SU-DHL-6 (cell line): Measurements from ENCODE around the gene PIPOX.

ENCODE experiments used
- H2AFZ ChIP-seq: fragments of 200-600 bp; sonication (generic); 2 replicates; pipeline ENCODE4 v1.6.1; 2014; ENCODE audit warnings: low read depth, mild to moderate bottlenecking, moderate library complexity, mixed read lengths, antibody characterized with exemption, low read length; ENCODE audit not compliant: severe bottlenecking
- H3F3A ChIP-seq: fragments of 200-600 bp; shearing (Covaris generic); 2 replicates; pipeline ENCODE4 v1.6.0; 2016; ENCODE audit warnings: antibody characterized with exemption, mild to moderate bottlenecking; ENCODE audit not compliant: insufficient read depth
- H3K27ac ChIP-seq: fragments of 200-600 bp; sonication (generic); 2 replicates; pipeline ENCODE4 v1.5.1; 2016; ENCODE audit warnings: low read depth, mild to moderate bottlenecking, low read length, moderate library complexity, mixed read lengths
- H3K27me3 ChIP-seq: fragments of 200-600 bp; sonication (generic), shearing (Covaris generic); 2 replicates; pipeline ENCODE4 v1.6.0; 2014; ENCODE audit warnings: mild to moderate bottlenecking, low read length
- H3K36me3 ChIP-seq: fragments of 200-600 bp; sonication (generic); 2 replicates; pipeline ENCODE4 v1.6.1; 2014; ENCODE audit warnings: mild to moderate bottlenecking, low read length, mixed read lengths
- H3K4me2 ChIP-seq: fragments of 300-600, 200-600 bp; shearing (Covaris generic), sonication (generic); 2 replicates; pipeline ENCODE4 v1.6.0; 2014; ENCODE audit warnings: low read length, low read depth, mild to moderate bottlenecking; ENCODE audit not compliant: poor library complexity, severe bottlenecking
- H3K4me3 ChIP-seq: fragments of 200-600 bp; sonication (generic); 2 replicates; pipeline ENCODE4 v1.5.1; 2014; ENCODE audit warnings: antibody characterized with exemption, low read length, mild to moderate bottlenecking, mixed read lengths; ENCODE audit not compliant: insufficient read depth, poor library complexity, severe bottlenecking
- H3K79me2 ChIP-seq: fragments of 200-600 bp; sonication (generic); 2 replicates; pipeline ENCODE4 v1.6.1; 2014; ENCODE audit warnings: mild to moderate bottlenecking, low read length, moderate library complexity; ENCODE audit not compliant: insufficient read depth
- H3K9ac ChIP-seq: fragments of 200-600 bp; sonication (generic); 2 replicates; pipeline ENCODE4 v1.7.0; 2014; ENCODE audit warnings: mild to moderate bottlenecking, low read length
- H3K9me2 ChIP-seq: fragments of 200-600 bp; sonication (generic); replicated peaks from 2 replicates; pipeline ENCODE4 v1.6.1; 2014; ENCODE audit warnings: low read length; ENCODE audit not compliant: insufficient read depth
- H3K9me3 ChIP-seq: fragments of 200-600 bp; sonication (generic); 2 replicates; pipeline ENCODE4 v1.6.1; 2014; ENCODE audit warnings: low read length, mixed read lengths; ENCODE audit not compliant: insufficient read depth
- H4K20me1 ChIP-seq: fragments of 200-600 bp; sonication (generic); 2 replicates; pipeline ENCODE4 v1.6.1; 2014; ENCODE audit warnings: low read depth, mild to moderate bottlenecking, antibody characterized with exemption, low read length, moderate library complexity, mixed read lengths
- EZH2phosphoT487 ChIP-seq: fragments of 200-600 bp; sonication (generic), shearing (Covaris generic); conservative IDR thresholded peaks from 2 replicates; pipeline ENCODE4 v1.6.1; 2018; ENCODE audit warnings: mild to moderate bottlenecking, antibody characterized with exemption, low read length, moderate library complexity, mixed read lengths
- TF ChIP-seq, protein P1 (sequence below): fragments of 200-600 bp; sonication (generic); IDR thresholded peaks from one replicate; pipeline ENCODE4 v1.5.1; 2017; ENCODE audit warnings: antibody characterized with exemption, mild to moderate bottlenecking, low read length, moderate library complexity; ENCODE audit not compliant: insufficient read depth, poor library complexity, severe bottlenecking

PIPOX gene

DNA sequence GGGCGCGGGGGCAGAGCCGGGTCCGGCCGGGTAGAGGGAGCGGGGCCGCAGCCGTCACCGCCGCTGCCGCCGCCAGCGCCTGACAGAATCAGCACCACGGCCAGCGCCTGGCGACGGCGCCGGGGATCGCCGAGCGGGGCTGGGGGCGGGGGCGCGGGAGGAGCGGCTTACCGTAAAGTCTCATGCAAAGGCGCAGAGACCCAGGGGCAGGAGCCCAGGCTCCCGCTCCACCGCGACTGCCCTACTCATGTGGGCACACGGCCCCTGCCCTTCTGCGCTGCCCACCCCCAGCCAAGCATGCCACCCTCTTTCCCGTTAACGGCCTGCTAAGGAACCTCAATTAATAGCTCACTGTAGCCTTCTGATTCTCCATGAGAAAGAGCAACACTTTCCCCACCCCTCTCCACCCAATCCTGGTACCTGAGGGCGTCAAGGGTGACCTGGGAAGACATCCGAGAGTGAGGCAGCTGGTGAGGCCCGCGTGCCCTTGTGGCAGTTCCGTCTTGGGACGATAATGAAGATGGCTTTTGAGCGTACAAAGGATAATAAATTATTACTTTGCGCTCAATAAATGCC is 36.9 kb upstream of the PIPOX start, which contains the start of gene SEZ6:
Gene SEZ6 (minus strand): TSS at position 98 of the 576 bp plus-strand sequence. CDS start 164 bp downstream, outside the sequence.
- Histone ChIP-seq H3K4me3 (no peak within 1 kb of the TSS), H3K79me2 (no peaks in the 10 kb centered on the region), H4K20me1 (no peaks in the 10 kb centered on the region), H3K9me2 (no peaks in the 10 kb centered on the region), H3F3A (no peaks in the 10 kb centered on the region), H3K9ac (no peak within 1 kb of the TSS), H3K4me2 (no peak within 1 kb of the TSS), H3K27me3 (no peaks in the 10 kb centered on the region), H3K36me3 (no peaks in the 10 kb centered on the region), H2AFZ (no peak within 1 kb of the TSS), H3K9me3 (no peaks in the 10 kb centered on the region), H3K27ac (no peak within 1 kb of the TSS)
- TF ChIP-seq, protein P1, sequence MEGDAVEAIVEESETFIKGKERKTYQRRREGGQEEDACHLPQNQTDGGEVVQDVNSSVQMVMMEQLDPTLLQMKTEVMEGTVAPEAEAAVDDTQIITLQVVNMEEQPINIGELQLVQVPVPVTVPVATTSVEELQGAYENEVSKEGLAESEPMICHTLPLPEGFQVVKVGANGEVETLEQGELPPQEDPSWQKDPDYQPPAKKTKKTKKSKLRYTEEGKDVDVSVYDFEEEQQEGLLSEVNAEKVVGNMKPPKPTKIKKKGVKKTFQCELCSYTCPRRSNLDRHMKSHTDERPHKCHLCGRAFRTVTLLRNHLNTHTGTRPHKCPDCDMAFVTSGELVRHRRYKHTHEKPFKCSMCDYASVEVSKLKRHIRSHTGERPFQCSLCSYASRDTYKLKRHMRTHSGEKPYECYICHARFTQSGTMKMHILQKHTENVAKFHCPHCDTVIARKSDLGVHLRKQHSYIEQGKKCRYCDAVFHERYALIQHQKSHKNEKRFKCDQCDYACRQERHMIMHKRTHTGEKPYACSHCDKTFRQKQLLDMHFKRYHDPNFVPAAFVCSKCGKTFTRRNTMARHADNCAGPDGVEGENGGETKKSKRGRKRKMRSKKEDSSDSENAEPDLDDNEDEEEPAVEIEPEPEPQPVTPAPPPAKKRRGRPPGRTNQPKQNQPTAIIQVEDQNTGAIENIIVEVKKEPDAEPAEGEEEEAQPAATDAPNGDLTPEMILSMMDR, result no peak
- no peak for TF ChIP-seq EZH2phosphoT487

DNA sequence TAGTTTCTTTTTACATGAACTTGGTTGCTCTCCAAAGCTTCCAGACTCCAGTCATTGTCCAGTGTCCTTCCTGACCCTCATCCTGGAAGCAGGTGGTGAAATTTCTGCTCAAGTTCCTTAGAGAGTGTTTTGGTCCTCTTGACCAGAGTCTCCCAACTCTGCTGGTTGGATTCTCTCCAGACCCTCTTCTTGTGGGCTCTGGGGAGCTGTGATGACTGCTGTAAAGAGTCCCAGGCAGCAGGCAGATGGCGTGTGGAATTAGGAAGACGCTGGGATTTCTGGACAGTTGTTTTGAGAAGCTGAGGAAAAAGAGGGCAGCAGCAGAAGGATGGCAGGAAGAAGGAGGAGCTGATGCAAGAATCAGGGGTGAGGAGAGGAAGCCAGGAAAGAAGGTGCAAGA is 35.5 kb upstream of the PIPOX start:
- no peaks in the 10 kb centered on the region for H3F3A ChIP-seq
- no peaks in the 10 kb centered on the region for H3K79me2 ChIP-seq
- TF ChIP-seq, protein P1, result no peak
- no peak for TF ChIP-seq EZH2phosphoT487
- no peaks in the 10 kb centered on the region for H3K27me3 ChIP-seq
- no peaks in the 10 kb centered on the region for H3K9me2 ChIP-seq
- no peaks in the 10 kb centered on the region for H3K9me3 ChIP-seq
- H3K4me3 ChIP-seq, result no peak overlapping the region
- no peaks in the 10 kb centered on the region for H3K36me3 ChIP-seq
- no peaks in the 10 kb centered on the region for H4K20me1 ChIP-seq
- H3K4me2 ChIP-seq, result no peak overlapping the region
- no peak overlapping the region for H3K27ac ChIP-seq
- no peak overlapping the region for H2AFZ ChIP-seq
- no peak overlapping the region for H3K9ac ChIP-seq

DNA sequence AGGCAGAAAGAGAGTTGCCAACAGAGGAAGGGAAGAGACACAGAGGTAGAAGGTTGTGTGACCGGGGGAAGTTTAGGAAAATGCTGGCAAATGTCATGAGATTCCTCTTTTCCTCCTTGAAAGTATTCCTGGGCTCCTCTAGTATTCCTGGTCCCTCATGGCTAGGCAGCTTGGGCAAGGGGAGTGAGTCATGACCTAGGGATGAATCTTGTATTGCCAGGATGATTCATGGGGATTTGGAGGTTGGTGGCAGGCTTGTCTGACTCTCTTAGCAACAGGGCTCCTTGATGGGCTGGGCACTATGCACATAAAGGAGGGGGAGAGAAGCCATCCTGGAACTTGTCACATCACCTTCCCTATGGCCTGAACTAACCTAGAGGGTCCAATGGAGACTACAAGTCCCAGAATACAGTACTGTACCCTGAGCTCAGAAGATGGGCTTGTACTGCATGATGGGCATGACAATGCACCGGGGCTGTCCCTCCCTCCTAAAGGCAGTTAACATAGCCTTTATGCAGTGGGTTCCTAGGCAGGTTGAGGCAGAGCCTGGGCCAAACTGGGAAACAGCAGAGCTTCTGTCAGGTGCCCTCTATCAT is 35.0 kb upstream of the PIPOX start:
- TF ChIP-seq, protein P1, result no peak
- no peak for TF ChIP-seq EZH2phosphoT487
- Histone ChIP-seq H3F3A (no peaks in the 10 kb centered on the region), H3K27me3 (no peaks in the 10 kb centered on the region), H3K27ac (no peak overlapping the region), H3K4me2 (no peak overlapping the region), H3K4me3 (no peak overlapping the region), H3K36me3 (no peaks in the 10 kb centered on the region), H3K9me2 (no peaks in the 10 kb centered on the region), H4K20me1 (no peaks in the 10 kb centered on the region), H3K9ac (no peak overlapping the region), H2AFZ (no peak overlapping the region), H3K9me3 (no peaks in the 10 kb centered on the region), H3K79me2 (no peaks in the 10 kb centered on the region)
